IMR-90 (cell line): ENCODE results near the gene PIP5K1C. TPM values are rescaled to one million over a fixed set of nuclear protein-coding genes. Genes with fewer than 3 reads are reported as not detected.
A peak's percentile ranks its signal among the peaks of the same experiment; 100 is the strongest.

ENCODE experiments used
- ATAC-seq: fragments of 200-7000 bp; cut with Tn5 transposase; 2 replicates; pipeline ENCODE4 v1.9.1; 2020; ENCODE audit warnings: low read depth, mild to moderate bottlenecking, moderate library complexity
- BruUV-seq: library from RNA; stranded (reverse); fragments of 400-500 nt; replicated peaks from 2 replicates; lab custom pipeline; 2021; lab: Mats Ljungman, UMichigan
- CTCF ChIA-PET: fragments of 300-600 bp; formaldehyde crosslinking; extraction: SDS; loops from one replicate; lab custom pipeline; 2021; ENCODE audit warnings: antibody characterized with exemption; lab: Yijun Ruan, JAX
- POLR2A ChIA-PET: fragments of 300-600 bp; sonication (Branson Sonifier 250); formaldehyde crosslinking; loops from one replicate; lab custom pipeline; 2022; ENCODE audit warnings: antibody characterized with exemption; ENCODE audit not compliant: unreplicated experiment; lab: Charles Lee
- DNase-seq: peaks from one replicate; pipeline ENCODE4 v3.0.0; 2013
- H2AFZ ChIP-seq: replicated peaks from 2 replicates; pipeline ENCODE3; 2013; ENCODE audit warnings: low read length, mild to moderate bottlenecking; ENCODE audit not compliant: poor library complexity
- H2AK5ac ChIP-seq: 2 replicates; pipeline ENCODE4 v1.6.1; 2013; ENCODE audit warnings: low read depth, low read length, inconsistent platforms
- H2AK9ac ChIP-seq: replicated peaks from 2 replicates; pipeline ENCODE3; 2013; ENCODE audit warnings: mild to moderate bottlenecking, low read depth, low read length, moderate library complexity; ENCODE audit not compliant: poor library complexity
- H2BK120ac ChIP-seq: 2 replicates; pipeline ENCODE4 v1.6.1; 2013; ENCODE audit warnings: low read depth, low read length, inconsistent platforms
- H2BK15ac ChIP-seq: 3 replicates; pipeline ENCODE4 v1.6.1; 2013; ENCODE audit warnings: low read depth, low read length, inconsistent platforms
- H2BK20ac ChIP-seq: 2 replicates; pipeline ENCODE4 v1.6.1; 2013; ENCODE audit warnings: low read depth, mild to moderate bottlenecking, inconsistent platforms, low read length, moderate library complexity
- H2BK5ac ChIP-seq: 2 replicates; pipeline ENCODE4 v1.6.1; 2013; ENCODE audit warnings: mild to moderate bottlenecking, low read depth, low read length, inconsistent platforms; ENCODE audit not compliant: poor library complexity, severe bottlenecking
- H3K14ac ChIP-seq: replicated peaks from 2 replicates; pipeline ENCODE4 v1.6.1; 2013; ENCODE audit warnings: low read depth, low read length, inconsistent platforms
- H3K18ac ChIP-seq: 2 replicates; pipeline ENCODE4 v1.6.1; 2013; ENCODE audit warnings: low read depth, low read length, control low read depth
- H3K23ac ChIP-seq: 2 replicates; pipeline ENCODE4 v1.6.1; 2013; ENCODE audit warnings: low read depth, low read length, inconsistent platforms
- H3K27ac ChIP-seq: 2 replicates; pipeline ENCODE4 v1.5.1; 2013; ENCODE audit warnings: mild to moderate bottlenecking, control low read depth, low read length; ENCODE audit not compliant: insufficient read depth
- H3K27me3 ChIP-seq: 2 replicates; pipeline ENCODE4 v1.6.1; 2013; ENCODE audit warnings: low read length; ENCODE audit not compliant: control insufficient read depth, insufficient read depth
- H3K36me3 ChIP-seq: 2 replicates; pipeline ENCODE4 v1.6.1; 2013; ENCODE audit warnings: low read length, mixed read lengths; ENCODE audit not compliant: control insufficient read depth, insufficient read depth
- H3K4ac ChIP-seq: 2 replicates; pipeline ENCODE4 v1.6.1; 2013; ENCODE audit warnings: low read depth, low read length, inconsistent platforms
- H3K4me1 ChIP-seq: 2 replicates; pipeline ENCODE4 v1.6.1; 2013; ENCODE audit warnings: low read length, mixed read lengths; ENCODE audit not compliant: control insufficient read depth, insufficient read depth
- H3K4me2 ChIP-seq: 2 replicates; pipeline ENCODE4 v1.6.1; 2013; ENCODE audit warnings: low read depth, mild to moderate bottlenecking, control low read depth, low read length, moderate library complexity
- H3K4me3 ChIP-seq: 2 replicates; pipeline ENCODE4 v1.5.1; 2013; ENCODE audit warnings: low read depth, mild to moderate bottlenecking, control low read depth, low read length, moderate library complexity; ENCODE audit not compliant: insufficient read depth
- H3K56ac ChIP-seq: 2 replicates; pipeline ENCODE4 v1.6.1; 2013; ENCODE audit warnings: low read length, inconsistent platforms; ENCODE audit not compliant: insufficient read depth; ENCODE audit errors: extremely low read depth
- H3K79me1 ChIP-seq, 2 experiments: 2 replicates each; pipeline ENCODE4 v1.6.1; 2013; ENCODE audit warnings: low read length in 2 of 2, inconsistent platforms in 1 of 2, low read depth in 1 of 2
- H3K9ac ChIP-seq: 2 replicates; pipeline ENCODE4 v1.6.1; 2013; ENCODE audit warnings: low read depth, low read length, control low read depth
- H3K9me1 ChIP-seq: 2 replicates; pipeline ENCODE4 v1.6.1; 2013; ENCODE audit warnings: low read length, inconsistent platforms; ENCODE audit not compliant: insufficient read depth
- H3K9me3 ChIP-seq: 2 replicates; pipeline ENCODE4 v1.6.1; 2013; ENCODE audit warnings: low read length; ENCODE audit not compliant: control insufficient read depth, insufficient read depth
- H4K20me1 ChIP-seq: 2 replicates; pipeline ENCODE4 v1.6.1; 2013; ENCODE audit warnings: low read length, inconsistent platforms; ENCODE audit not compliant: insufficient read depth
- H4K5ac ChIP-seq: 2 replicates; pipeline ENCODE4 v1.6.1; 2013; ENCODE audit warnings: mild to moderate bottlenecking, low read depth, low read length, control low read depth
- H4K8ac ChIP-seq, 2 experiments: 2 replicates each; pipeline ENCODE4 v1.6.1; 2013; ENCODE audit warnings: low read depth in 2 of 2, low read length in 2 of 2, control low read depth in 1 of 2, inconsistent platforms in 1 of 2
- H4K91ac ChIP-seq: 2 replicates; pipeline ENCODE4 v1.6.1; 2013; ENCODE audit warnings: low read depth, low read length, inconsistent platforms; ENCODE audit not compliant: insufficient read depth
- BHLHE40 ChIP-seq: fragments of 150-350 bp; IDR thresholded peaks from 2 replicates; pipeline ENCODE4 v1.6.1; 2016; ENCODE audit warnings: mild to moderate bottlenecking, low read depth, low read length
- CEBPB ChIP-seq: IDR thresholded peaks from 2 replicates; pipeline ENCODE4 v1.6.1; 2012; ENCODE audit warnings: low read depth, low read length, improper control_type of control experiment
- CHD1 ChIP-seq: IDR thresholded peaks from 2 replicates; pipeline ENCODE4 v1.6.1; 2012; ENCODE audit warnings: low read depth, low read length, improper control_type of control experiment
- POLR2A ChIP-seq: IDR thresholded peaks from 2 replicates; pipeline ENCODE4 v1.6.1; 2012; ENCODE audit warnings: mild to moderate bottlenecking, low read depth, low read length
- RAD21 ChIP-seq: IDR thresholded peaks from 2 replicates; pipeline ENCODE4 v1.6.1; 2012; ENCODE audit warnings: low read length, improper control_type of control experiment
- RCOR1 ChIP-seq: IDR thresholded peaks from 2 replicates; pipeline ENCODE4 v1.6.1; 2012; ENCODE audit warnings: mild to moderate bottlenecking, low read length, improper control_type of control experiment; ENCODE audit not compliant: insufficient replicate concordance
- SMC3 ChIP-seq: fragments of 150-350 bp; IDR thresholded peaks from 2 replicates; pipeline ENCODE4 v1.6.1; 2016; ENCODE audit warnings: low read depth, mild to moderate bottlenecking, antibody characterized with exemption, low read length, moderate library complexity
- WGBS, 2 experiments: methylation state at CpG; one replicate each; pipeline versions ENCODE4 v1.1.5 to v1.1.7; 2013; ENCODE audit warnings: missing lambda C conversion rate in 2 of 2; ENCODE audit not compliant: insufficient read length in 1 of 2; ENCODE audit errors: extremely low coverage in 2 of 2; 5-methylcytosine and 5-hydroxymethylcytosine counted together
- dilution Hi-C: fragments of 300-500 bp; cut with HindIII; formaldehyde crosslinking; loops from one replicate; pipeline ENCODE4 v1.14.3; 2018; ENCODE audit warnings: low sequenced_read_pairs; ENCODE audit not compliant: unreplicated experiment
- in situ Hi-C: fragments of 300-500 bp; cut with MboI; formaldehyde crosslinking; loops from 3 replicates; pipeline ENCODE4 v1.14.3; 2019; ENCODE audit warnings: low sequenced_read_pairs, inconsistent platforms, mixed read lengths
- intact Hi-C: fragments of 100-400 bp; cut with micrococcal nuclease; formaldehyde crosslinking; loops from 2 replicates; pipeline ENCODE4 v1.10.0; 2022
- polyA plus RNA-seq, 3 experiments: library from polyadenylated mRNA; depleted of rRNA; stranded (reverse); fragments of >200 nt; gene quantifications; 2 replicates each; pipeline ENCODE4 v1.2.3, GENCODE V29; 2012; ENCODE audit warnings: low replicate concordance in 1 of 3
- total RNA-seq: library from RNA; depleted of rRNA; stranded (reverse); fragments of >200 nt; gene quantifications from 2 replicates; pipeline ENCODE4 v1.2.3, GENCODE V29; 2012

PIP5K1C gene
- total and polyA plus RNA-seq, 2 of the 4 experiments (the other 2 are of a cell fraction): 13.6 to 23.3 TPM

- H3K18ac ChIP-seq: no peak overlapping the region
- no peak overlapping the region for H4K5ac ChIP-seq
- dilution Hi-C loops: no loop called here
- ChIA-PET POLR2A (no interaction called here), CTCF (no interaction called here)
- H2AK5ac ChIP-seq: no peak overlapping the region
- TF ChIP-seq CEBPB (peak; percentile 18; the same call in 1 of the 2 replicates), CHD1 (no peak), BHLHE40 (no peak), RCOR1 (no peak), RAD21 (no peak), POLR2A (no peak), SMC3 (no peak)
- no peak overlapping the region for H2BK120ac ChIP-seq
- H3K4me2 ChIP-seq: no peak overlapping the region
- intact Hi-C loops: no loop called here
- no peak overlapping the region for H3K9ac ChIP-seq
- ATAC-seq (no peak), DNase-seq (no peak)
- no peak overlapping the region for H3K27ac ChIP-seq
- H2AFZ ChIP-seq: no peak overlapping the region
- H2BK5ac ChIP-seq: no peak overlapping the region
- 88% methylated on average over 21 of the region's 34 CpGs; no CpG with 5 or more reads in 1 of the 2 experiments for WGBS, 2 experiments
- H2BK20ac ChIP-seq: no peak overlapping the region
- peaks cover 38% of the 10 kb centered on the region for H4K20me1 ChIP-seq
- no peaks in the 10 kb centered on the region for H3K27me3 ChIP-seq
- H3K56ac ChIP-seq: no peak overlapping the region
- H2BK15ac ChIP-seq: no peak overlapping the region
- in situ Hi-C loops: no loop called here
- no peaks in the 10 kb centered on the region for H3K9me3 ChIP-seq
- no TSS peak for BruUV-seq
- peaks cover 27% of the 10 kb centered on the region for H3K4me1 ChIP-seq
- no peak overlapping the region for H3K4ac ChIP-seq
- H3K9me1 ChIP-seq: peaks cover 9% of the 10 kb centered on the region; the same call in 1 of the 2 replicates
- H3K14ac ChIP-seq: no peak overlapping the region
- no peak overlapping the region for H4K91ac ChIP-seq
- H3K36me3 ChIP-seq: peaks cover 4% of the 10 kb centered on the region; the same call in 1 of the 2 replicates
- H4K8ac ChIP-seq: no peak overlapping the region
- no peak overlapping the region for H2AK9ac ChIP-seq
- peaks cover 8 to 72% of the 10 kb centered on the region in 2 experiments for H3K79me1 ChIP-seq
- H3K4me3 ChIP-seq: no peak overlapping the region
- no peak overlapping the region for H3K23ac ChIP-seq
Observed at GRCh38 chr19:3673506-3674439, 26.5 kb downstream of the PIP5K1C start.
